NCI-H1694 treated with DMSO at 0.1 percent for 48 hours (cell line): ENCODE data around the gene LHX1.

ENCODE experiments used
- DNase-seq: peaks from one replicate; lab custom pipeline; 2025; lab: John Stamatoyannopoulos, UW

Gene LHX1

GRCh38 chr17:36922175-36922574 is 15.1 kb upstream of the LHX1 start:
- DNase-seq: no peak

- DNase-seq: no peak
Measured at GRCh38 chr17:36923814-36924221, 13.5 kb upstream of the LHX1 start.

GRCh38 chr17:36926226-36926625 is 11.0 kb upstream of the LHX1 start:
- DNase-seq: no peak

- no peak for DNase-seq
Measured at GRCh38 chr17:36926701-36927100, 10.6 kb upstream of the LHX1 start.

- no peak for DNase-seq
Measured at GRCh38 chr17:36928471-36929345, 8.6 kb upstream of the LHX1 start.

GRCh38 chr17:36929851-36930582 is 7.3 kb upstream of the LHX1 start:
- DNase-seq: no peak

GRCh38 chr17:36930583-36930900 is 6.7 kb upstream of the LHX1 start:
- no peak for DNase-seq

- DNase-seq: no peak
Measured at GRCh38 chr17:36931096-36931696, 6.1 kb upstream of the LHX1 start.

GRCh38 chr17:36931697-36932382 is 5.4 kb upstream of the LHX1 start:
- no peak for DNase-seq

GRCh38 chr17:36932383-36932693 is 4.9 kb upstream of the LHX1 start:
- DNase-seq: no peak

GRCh38 chr17:36932694-36933511 is 4.4 kb upstream of the LHX1 start:
- no peak for DNase-seq

- DNase-seq: no peak
Measured at GRCh38 chr17:36933512-36934143, 3.6 kb upstream of the LHX1 start.

GRCh38 chr17:36934144-36934691 is 3.1 kb upstream of the LHX1 start:
- DNase-seq: no peak

- DNase-seq: no peak
Measured at GRCh38 chr17:36934692-36935630, 2.3 kb upstream of the LHX1 start.

GRCh38 chr17:36935671-36936454 is 1.4 kb upstream of the LHX1 start:
- no peak for DNase-seq

- DNase-seq: peak; percentile 24
Measured at GRCh38 chr17:36936455-36937000, 747 bp upstream of the LHX1 start.

GRCh38 chr17:36937959-36938565 is 787 bp downstream of the LHX1 start:
- DNase-seq: no peak

GRCh38 chr17:36938566-36939051 is 1.3 kb downstream of the LHX1 start:
- DNase-seq: no peak
